Fibroblast of mammary gland (primary cell): ENCODE measurements around the gene PLXNC1.

Experiments used
- DNase-seq: peaks from one replicate; pipeline ENCODE4 v3.0.0-alpha.2; 2010; ENCODE audit warnings: low read depth
- H3K4me3 ChIP-seq: 2 replicates; pipeline ENCODE4 v1.5.1; 2011; ENCODE audit warnings: low read depth, mild to moderate bottlenecking, low read length, moderate library complexity; ENCODE audit not compliant: control insufficient read depth
- CTCF ChIP-seq: conservative IDR thresholded peaks from 2 replicates; pipeline ENCODE4 v1.5.1; 2011; ENCODE audit warnings: low read depth, low read length, inconsistent platforms; ENCODE audit not compliant: control insufficient read depth, insufficient read depth

PLXNC1 gene

GRCh38 chr12:94239332-94239993, 91.1 kb downstream of the PLXNC1 start:
- no peak for DNase-seq
- no peak overlapping the region for H3K4me3 ChIP-seq
- no peak for TF ChIP-seq CTCF

- H3K4me3 ChIP-seq = no peak overlapping the region
- TF ChIP-seq CTCF = no peak
- no peak for DNase-seq
These were observed 91.8 kb downstream of the PLXNC1 start for GRCh38 chr12:94240171-94240570.

GRCh38 chr12:94242901-94243300, 94.5 kb downstream of the PLXNC1 start:
- H3K4me3 ChIP-seq = no peak overlapping the region
- no peak for DNase-seq
- TF ChIP-seq CTCF = no peak

- no peak overlapping the region for H3K4me3 ChIP-seq
- no peak for DNase-seq
- TF ChIP-seq CTCF = no peak
These were observed 96.1 kb downstream of the PLXNC1 start for GRCh38 chr12:94244165-94245133.

GRCh38 chr12:94245631-94246383, 97.4 kb downstream of the PLXNC1 start:
- no peak for DNase-seq
- TF ChIP-seq CTCF = no peak
- no peak overlapping the region for H3K4me3 ChIP-seq

GRCh38 chr12:94247246-94247645, 98.9 kb downstream of the PLXNC1 start:
- no peak overlapping the region for H3K4me3 ChIP-seq
- no peak for TF ChIP-seq CTCF
- no peak for DNase-seq
